MM.1S (cell line): ENCODE measurements around the gene CNTNAP2.

Source experiments
- DNase-seq: peaks from one replicate; pipeline ENCODE4 v3.0.0-alpha.2; 2015
- H2AFZ ChIP-seq: fragments of 300-600 bp; sonication (generic); 2 replicates; pipeline ENCODE4 v1.6.0; 2016; ENCODE audit warnings: antibody characterized with exemption, low read length
- H3F3A ChIP-seq: fragments of 300-600 bp; sonication (generic); 2 replicates; pipeline ENCODE4 v1.6.1; 2016; ENCODE audit warnings: mild to moderate bottlenecking, antibody characterized with exemption, low read length, moderate library complexity, mixed read lengths; ENCODE audit not compliant: insufficient read depth
- H3K27ac ChIP-seq: fragments of 300-600 bp; sonication (generic); 2 replicates; pipeline ENCODE4 v1.5.1; 2016; ENCODE audit warnings: mild to moderate bottlenecking, low read length
- H3K27me3 ChIP-seq: fragments of 300-600 bp; sonication (generic); replicated peaks from 2 replicates; pipeline ENCODE4 v1.6.0; 2016; ENCODE audit warnings: low read length; ENCODE audit not compliant: insufficient read depth
- H3K36me3 ChIP-seq: fragments of 300-600 bp; sonication (generic); replicated peaks from 2 replicates; pipeline ENCODE4 v1.6.1; 2016; ENCODE audit warnings: mild to moderate bottlenecking, low read length, mixed read lengths; ENCODE audit not compliant: insufficient read depth
- H3K4me1 ChIP-seq: fragments of 300-600 bp; sonication (generic); 2 replicates; pipeline ENCODE4 v1.6.1; 2016; ENCODE audit warnings: low read length, mixed read lengths
- H3K4me2 ChIP-seq: fragments of 300-600 bp; sonication (generic); 2 replicates; pipeline ENCODE4 v1.6.0; 2016; ENCODE audit warnings: low read depth, low read length
- H3K4me3 ChIP-seq: fragments of 300-600 bp; sonication (generic); 2 replicates; pipeline ENCODE4 v1.5.1; 2016; ENCODE audit warnings: low read length, mixed read lengths
- H3K79me2 ChIP-seq: fragments of 300-600 bp; sonication (generic); 2 replicates; pipeline ENCODE4 v1.6.1; 2016; ENCODE audit warnings: mixed run types, low read length, mixed read lengths
- H3K9ac ChIP-seq: fragments of 300-600 bp; sonication (generic); 2 replicates; pipeline ENCODE4 v1.6.1; 2016; ENCODE audit warnings: low read length, mixed read lengths
- H3K9me2 ChIP-seq: fragments of 300-600 bp; sonication (generic); replicated peaks from 2 replicates; pipeline ENCODE4 v1.6.1; 2016; ENCODE audit warnings: mild to moderate bottlenecking, low read length, mixed read lengths; ENCODE audit not compliant: insufficient read depth
- H3K9me3 ChIP-seq: fragments of 300-600 bp; sonication (generic); replicated peaks from 2 replicates; pipeline ENCODE4 v1.6.1; 2016; ENCODE audit warnings: mild to moderate bottlenecking, low read length, mixed read lengths; ENCODE audit not compliant: insufficient read depth
- H4K20me1 ChIP-seq: fragments of 300-600 bp; sonication (generic); 2 replicates; pipeline ENCODE4 v1.6.1; 2016; ENCODE audit warnings: mild to moderate bottlenecking, low read length, moderate library complexity, mixed read lengths; ENCODE audit not compliant: insufficient read depth
- EZH2 ChIP-seq: fragments of 300-600 bp; sonication (generic); optimal IDR thresholded peaks from 2 replicates; pipeline ENCODE3; 2017; ENCODE audit warnings: low read depth, mild to moderate bottlenecking, antibody characterized with exemption, low read length, mixed read lengths
- EZH2phosphoT487 ChIP-seq: fragments of 300-600 bp; sonication (generic); IDR thresholded peaks from 2 replicates; pipeline ENCODE4 v1.6.1; 2018; ENCODE audit warnings: antibody characterized with exemption, low read length
- TF ChIP-seq, protein P1 (sequence below): fragments of 300-600 bp; sonication (generic); IDR thresholded peaks from 2 replicates; pipeline ENCODE4 v1.5.1; 2016; ENCODE audit warnings: antibody characterized with exemption, low read length, mixed read lengths

CNTNAP2 gene

GRCh38 chr7:147432576-147432975, 1316.0 kb downstream of the CNTNAP2 start:
- Histone ChIP-seq H3K27me3 (no peaks in the 10 kb centered on the region), H3K36me3 (no peaks in the 10 kb centered on the region), H3K4me2 (no peak overlapping the region), H3K4me3 (no peak overlapping the region), H3F3A (no peaks in the 10 kb centered on the region), H3K9me2 (no peaks in the 10 kb centered on the region), H3K4me1 (no peaks in the 10 kb centered on the region), H3K9ac (no peak overlapping the region), H4K20me1 (no peaks in the 10 kb centered on the region), H3K9me3 (no peaks in the 10 kb centered on the region), H3K27ac (no peak overlapping the region), H2AFZ (no peak overlapping the region), H3K79me2 (no peaks in the 10 kb centered on the region)
- DNase-seq = no peak
- TF ChIP-seq EZH2phosphoT487 = no peak
- TF ChIP-seq, protein P1, sequence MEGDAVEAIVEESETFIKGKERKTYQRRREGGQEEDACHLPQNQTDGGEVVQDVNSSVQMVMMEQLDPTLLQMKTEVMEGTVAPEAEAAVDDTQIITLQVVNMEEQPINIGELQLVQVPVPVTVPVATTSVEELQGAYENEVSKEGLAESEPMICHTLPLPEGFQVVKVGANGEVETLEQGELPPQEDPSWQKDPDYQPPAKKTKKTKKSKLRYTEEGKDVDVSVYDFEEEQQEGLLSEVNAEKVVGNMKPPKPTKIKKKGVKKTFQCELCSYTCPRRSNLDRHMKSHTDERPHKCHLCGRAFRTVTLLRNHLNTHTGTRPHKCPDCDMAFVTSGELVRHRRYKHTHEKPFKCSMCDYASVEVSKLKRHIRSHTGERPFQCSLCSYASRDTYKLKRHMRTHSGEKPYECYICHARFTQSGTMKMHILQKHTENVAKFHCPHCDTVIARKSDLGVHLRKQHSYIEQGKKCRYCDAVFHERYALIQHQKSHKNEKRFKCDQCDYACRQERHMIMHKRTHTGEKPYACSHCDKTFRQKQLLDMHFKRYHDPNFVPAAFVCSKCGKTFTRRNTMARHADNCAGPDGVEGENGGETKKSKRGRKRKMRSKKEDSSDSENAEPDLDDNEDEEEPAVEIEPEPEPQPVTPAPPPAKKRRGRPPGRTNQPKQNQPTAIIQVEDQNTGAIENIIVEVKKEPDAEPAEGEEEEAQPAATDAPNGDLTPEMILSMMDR = no peak
- TF ChIP-seq EZH2 = no peak

- no peak overlapping the region for H3K27ac ChIP-seq
- H3K9me3 ChIP-seq = no peaks in the 10 kb centered on the region
- H3F3A ChIP-seq = no peaks in the 10 kb centered on the region
- H4K20me1 ChIP-seq = no peaks in the 10 kb centered on the region
- no peak for DNase-seq
- no peak overlapping the region for H2AFZ ChIP-seq
- no peaks in the 10 kb centered on the region for H3K27me3 ChIP-seq
- no peaks in the 10 kb centered on the region for H3K9me2 ChIP-seq
- H3K9ac ChIP-seq = no peak overlapping the region
- no peak overlapping the region for H3K4me3 ChIP-seq
- no peaks in the 10 kb centered on the region for H3K79me2 ChIP-seq
- TF ChIP-seq, protein P1 = no peak
- TF ChIP-seq EZH2phosphoT487 (no peak), EZH2 (no peak)
- no peak overlapping the region for H3K4me2 ChIP-seq
- no peaks in the 10 kb centered on the region for H3K36me3 ChIP-seq
- no peaks in the 10 kb centered on the region for H3K4me1 ChIP-seq
These were observed 1320.1 kb downstream of the CNTNAP2 start for GRCh38 chr7:147436718-147437117.

DNA sequence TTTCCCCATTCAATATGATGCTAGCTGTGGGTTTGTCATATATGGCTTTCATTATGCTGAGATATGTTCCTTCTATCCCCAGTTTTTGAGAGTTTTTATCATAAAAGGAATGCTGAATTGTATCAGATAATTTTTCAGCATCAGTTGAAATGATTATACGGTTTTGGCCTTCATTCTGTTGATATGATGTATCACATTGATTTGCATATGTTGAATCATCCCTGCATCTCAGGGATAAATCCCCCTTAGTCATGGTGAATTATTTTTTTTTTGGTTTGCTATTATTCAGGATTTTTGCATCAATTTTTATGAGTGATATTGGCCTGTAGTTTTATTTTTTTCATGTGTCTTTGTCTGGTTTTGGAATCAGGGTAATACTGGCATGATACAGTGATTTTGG, 1321.6 kb downstream of the CNTNAP2 start:
- H3K9me2 ChIP-seq = no peaks in the 10 kb centered on the region
- no peak overlapping the region for H2AFZ ChIP-seq
- no peak overlapping the region for H3K4me3 ChIP-seq
- no peaks in the 10 kb centered on the region for H4K20me1 ChIP-seq
- no peaks in the 10 kb centered on the region for H3F3A ChIP-seq
- no peak for DNase-seq
- H3K4me1 ChIP-seq = no peaks in the 10 kb centered on the region
- no peaks in the 10 kb centered on the region for H3K79me2 ChIP-seq
- H3K9me3 ChIP-seq = no peaks in the 10 kb centered on the region
- no peak overlapping the region for H3K27ac ChIP-seq
- no peak overlapping the region for H3K4me2 ChIP-seq
- TF ChIP-seq, protein P1 = no peak
- TF ChIP-seq EZH2 (no peak), EZH2phosphoT487 (no peak)
- no peaks in the 10 kb centered on the region for H3K36me3 ChIP-seq
- no peak overlapping the region for H3K9ac ChIP-seq
- H3K27me3 ChIP-seq = no peaks in the 10 kb centered on the region
